CD14-positive monocyte (primary cell): ENCODE data around the gene BMP2K. TPM values are rescaled to one million over a fixed set of nuclear protein-coding genes. Genes with fewer than 3 reads are reported as not detected.

Source experiments
- DNase-seq, 3 donors: peaks; one replicate each; pipeline ENCODE4 v3.0.0-alpha.2; 2011 to 2022
- H2AFZ ChIP-seq: 2 replicates; pipeline ENCODE4 v1.6.0; 2012; ENCODE audit warnings: mild to moderate bottlenecking, low read depth, low read length, inconsistent platforms; ENCODE audit not compliant: insufficient read depth, poor library complexity, severe bottlenecking
- H3K27ac ChIP-seq, 2 donors: 1 replicate in 1 of 2; 2 replicates in 1 of 2; pipeline ENCODE4 v1.5.1; 2012 to 2013; ENCODE audit warnings: low read length in 2 of 2, control low read depth in 1 of 2, inconsistent platforms in 1 of 2, low read depth in 1 of 2, mild to moderate bottlenecking in 1 of 2
- H3K27me3 ChIP-seq, 2 donors: one replicate each; pipeline versions ENCODE4 v1.6.0 to v1.6.1; 2011 to 2013; ENCODE audit warnings: low read length in 2 of 2; ENCODE audit not compliant: control insufficient read depth in 2 of 2, insufficient read depth in 2 of 2
- H3K36me3 ChIP-seq, 2 donors: replicated peaks in 1 of 2; 1 replicate in 1 of 2; 2 replicates in 1 of 2; pipeline versions ENCODE4 v1.5.1 to v1.6.1; 2012 to 2013; ENCODE audit warnings: low read length in 2 of 2, control low read depth in 1 of 2, inconsistent platforms in 1 of 2, mild to moderate bottlenecking in 1 of 2; ENCODE audit not compliant: insufficient read depth in 2 of 2, control insufficient read depth in 1 of 2
- H3K4me1 ChIP-seq, 2 donors: 1 replicate in 1 of 2; 2 replicates in 1 of 2; pipeline versions ENCODE4 v1.5.1 to v1.6.1; 2012 to 2013; ENCODE audit warnings: low read length in 2 of 2, control low read depth in 1 of 2, inconsistent platforms in 1 of 2, mild to moderate bottlenecking in 1 of 2, moderate library complexity in 1 of 2; ENCODE audit not compliant: insufficient read depth in 2 of 2, control insufficient read depth in 1 of 2
- H3K4me2 ChIP-seq: replicated peaks from 2 replicates; pipeline ENCODE3; 2012; ENCODE audit warnings: low read length, moderate library complexity, mild to moderate bottlenecking; ENCODE audit not compliant: poor library complexity, severe bottlenecking; ENCODE audit errors: extremely low read depth
- H3K4me3 ChIP-seq, 3 experiments: fragments of 200-600 bp in 1 of 3; sonication (generic) in 1 of 3; replicated peaks in 1 of 3; 1 replicate in 2 of 3; 2 replicates in 1 of 3; pipeline ENCODE4 v1.5.1; 2011 to 2013; ENCODE audit warnings: low read length in 3 of 3, mild to moderate bottlenecking in 3 of 3, control low read depth in 2 of 3, low read depth in 2 of 3, inconsistent platforms in 1 of 3, moderate library complexity in 1 of 3
- H3K79me2 ChIP-seq: 2 replicates; pipeline ENCODE4 v1.6.0; 2012; ENCODE audit warnings: mild to moderate bottlenecking, control low read depth, inconsistent platforms, low read length, moderate library complexity; ENCODE audit not compliant: insufficient read depth
- H3K9ac ChIP-seq: 2 replicates; pipeline ENCODE4 v1.6.0; 2017; ENCODE audit warnings: low read length, mild to moderate bottlenecking; ENCODE audit not compliant: insufficient read depth, poor library complexity, severe bottlenecking
- H3K9me3 ChIP-seq, 2 donors: replicated peaks in 1 of 2; 1 replicate in 1 of 2; 2 replicates in 1 of 2; pipeline versions ENCODE4 v1.5.1 to v1.6.1; 2012 to 2013; ENCODE audit warnings: low read length in 2 of 2, control low read depth in 1 of 2; ENCODE audit not compliant: control insufficient read depth in 1 of 2, insufficient read depth in 1 of 2
- H4K20me1 ChIP-seq: 2 replicates; pipeline ENCODE4 v1.6.0; 2012; ENCODE audit warnings: mild to moderate bottlenecking, low read length, control low read depth, moderate library complexity; ENCODE audit not compliant: insufficient read depth
- H3K27ac Mint-ChIP-seq, 7 donors: one replicate each; pipeline ENCODE4 v1.8.0; 2020; ENCODE audit warnings: mild to moderate bottlenecking in 7 of 7, mixed read lengths in 7 of 7, moderate library complexity in 6 of 7, inconsistent platforms in 2 of 7
- H3K27me3 Mint-ChIP-seq, 3 donors: one replicate each; pipeline ENCODE4 v1.8.0; 2021 to 2022; ENCODE audit warnings: low read depth in 3 of 3, mild to moderate bottlenecking in 3 of 3, mixed read lengths in 3 of 3, moderate library complexity in 3 of 3, inconsistent platforms in 1 of 3
- H3K36me3 Mint-ChIP-seq, 2 donors: one replicate each; pipeline ENCODE4 v1.8.0; 2020; ENCODE audit warnings: mixed read lengths in 2 of 2, inconsistent platforms in 1 of 2, mild to moderate bottlenecking in 1 of 2
- H3K4me1 Mint-ChIP-seq: one replicate; pipeline ENCODE4 v1.8.0; 2020; ENCODE audit warnings: mild to moderate bottlenecking, mixed read lengths
- H3K4me3 Mint-ChIP-seq, 2 donors: one replicate each; pipeline ENCODE4 v1.8.0; 2020; ENCODE audit warnings: mild to moderate bottlenecking in 2 of 2, mixed read lengths in 2 of 2, moderate library complexity in 1 of 2
- H3K9me3 Mint-ChIP-seq, 7 donors: one replicate each; pipeline ENCODE4 v1.8.0; 2020 to 2022; ENCODE audit warnings: mixed read lengths in 7 of 7, mild to moderate bottlenecking in 6 of 7, moderate library complexity in 6 of 7, inconsistent platforms in 2 of 7
- CTCF ChIP-seq: fragments of 200-600 bp; IDR thresholded peaks from one replicate; pipeline ENCODE4 v1.8.0; 2022; ENCODE audit warnings: antibody characterized with exemption, mild to moderate bottlenecking
- WGBS: methylation state at CpG from one replicate; pipeline ENCODE4 v1.1.5; 2013; ENCODE audit warnings: missing lambda C conversion rate; ENCODE audit not compliant: insufficient coverage; 5-methylcytosine and 5-hydroxymethylcytosine counted together
- intact Hi-C, 2 donors: fragments of 100-400 bp; cut with micrococcal nuclease; formaldehyde crosslinking; loops; one replicate each; pipeline versions ENCODE4 v1.15.0 to v1.15.1; 2023
- polyA plus RNA-seq, 3 donors: library from polyadenylated mRNA; depleted of rRNA in 1 of 3; unstranded in 2 of 3; stranded (reverse) in 1 of 3; fragments of 300-500 nt in 2 of 3; fragments of >200 nt in 1 of 3; fragmentation: Illumina TruSeq in 2 of 3; gene quantifications; 1 replicate in 2 of 3; 2 replicates in 1 of 3; pipeline ENCODE4 v1.2.3, GENCODE V29; 2012 to 2021

The BMP2K gene
- polyA plus RNA-seq, 3 donors, result 11.8 to 39.7 (median 21.6) TPM

GRCh38 chr4:78766650-78767049 lies 9.5 kb upstream of the BMP2K start:
- Histone ChIP-seq H3K27me3 (no peaks in the 10 kb centered on the region), H3K9me3 (no peaks in the 10 kb centered on the region), H3K9ac (no peak overlapping the region), H3K4me2 (no peak overlapping the region), H3K27ac (no peak overlapping the region), H4K20me1 (no peaks in the 10 kb centered on the region), H3K4me3 (no peak overlapping the region), H3K36me3 (no peaks in the 10 kb centered on the region), H3K79me2 (no peaks in the 10 kb centered on the region), H2AFZ (no peak overlapping the region), H3K4me1 (no peaks in the 10 kb centered on the region)
- Mint-ChIP-seq H3K27me3 (peaks cover 0 to 2% (median 0%) of the 10 kb centered on the region in 3 donors), H3K9me3 (no peaks in the 10 kb centered on the region), H3K4me3 (no peak overlapping the region), H3K36me3 (no peaks in the 10 kb centered on the region), H3K27ac (no peak overlapping the region), H3K4me1 (peaks cover 6% of the 10 kb centered on the region)
- DNase-seq, result no peak
- intact Hi-C loops, result no loop called here
- no peak for TF ChIP-seq CTCF
- WGBS, result 12% methylated on average over 3 of the region's 5 CpGs

- no peak overlapping the region for H3K27ac ChIP-seq
- H2AFZ ChIP-seq, result peak overlapping the region; percentile 33
- Mint-ChIP-seq H3K27me3 (peaks cover 0 to 2% (median 0%) of the 10 kb centered on the region in 3 donors), H3K27ac (no peak overlapping the region), H3K9me3 (no peaks in the 10 kb centered on the region), H3K4me3 (no peak overlapping the region), H3K4me1 (peaks cover 6% of the 10 kb centered on the region), H3K36me3 (no peaks in the 10 kb centered on the region)
- H3K36me3 ChIP-seq, result no peaks in the 10 kb centered on the region
- H3K4me3 ChIP-seq, result no peak overlapping the region
- no peaks in the 10 kb centered on the region for H3K9me3 ChIP-seq
- no peak overlapping the region for H3K4me2 ChIP-seq
- no peaks in the 10 kb centered on the region for H3K4me1 ChIP-seq
- no peaks in the 10 kb centered on the region for H3K79me2 ChIP-seq
- DNase-seq, result no peak
- H3K27me3 ChIP-seq, result no peaks in the 10 kb centered on the region
- intact Hi-C loops, result no loop called here
- no peak overlapping the region for H3K9ac ChIP-seq
- no peak for TF ChIP-seq CTCF
- no peaks in the 10 kb centered on the region for H4K20me1 ChIP-seq
These were observed 8.8 kb upstream of the BMP2K start for GRCh38 chr4:78767350-78767749.
